ENCODE data around the gene CLHC1. TPM values are rescaled to one million over a fixed set of nuclear protein-coding genes. Genes with fewer than 3 reads are reported as not detected.
"Not testable (repeated sequence)": the region's sequence is repeated elsewhere in the genome, so short reads cannot be mapped to it uniquely, and the experiment has no call there.

Gene CLHC1
- total RNA-seq, 1 experiment from 2014 or later, result 11.3 TPM

GRCh38 chr2:55242617-55243016, 10.5 kb upstream of the CLHC1 start:
- H3K27me3 ChIP-seq, result no peaks in the 10 kb centered on the region
- no peaks in the 10 kb centered on the region for H3K4me1 ChIP-seq
- H3K9me3 ChIP-seq (replicated peaks), result no peaks in the 10 kb centered on the region
- DNase-seq, result no peak
- H3K27ac ChIP-seq, result no peak overlapping the region
- H3K4me3 ChIP-seq, result no peak overlapping the region
- peaks cover 63% of the 10 kb centered on the region for H3K36me3 ChIP-seq

DNA sequence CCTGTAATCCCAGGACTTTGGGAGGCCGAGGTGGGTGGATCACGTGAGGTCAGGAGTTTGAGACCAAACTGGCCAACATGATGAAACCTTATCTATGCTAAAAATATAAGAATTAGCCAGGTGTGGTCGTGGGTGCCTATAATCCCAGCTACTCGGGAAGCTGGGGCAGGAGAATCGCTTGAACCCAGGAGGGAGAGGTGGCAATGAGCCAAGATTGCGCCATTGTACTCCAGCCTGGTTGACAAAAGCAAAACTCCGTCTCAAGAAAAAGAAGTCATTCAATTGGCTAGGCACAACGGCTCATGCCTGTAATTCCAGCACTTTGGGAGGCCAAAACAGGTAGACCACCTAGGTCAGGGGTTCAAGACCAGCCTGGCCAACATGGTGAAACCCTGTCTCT, 9.5 kb upstream of the CLHC1 start:
- not testable (repeated sequence) for H3K9me3 ChIP-seq (replicated peaks); DNase-seq; H3K27ac ChIP-seq; H3K4me3 ChIP-seq; H3K27me3 ChIP-seq; H3K4me1 ChIP-seq
- H3K36me3 ChIP-seq, result peaks cover 71% of the 10 kb centered on the region

DNA sequence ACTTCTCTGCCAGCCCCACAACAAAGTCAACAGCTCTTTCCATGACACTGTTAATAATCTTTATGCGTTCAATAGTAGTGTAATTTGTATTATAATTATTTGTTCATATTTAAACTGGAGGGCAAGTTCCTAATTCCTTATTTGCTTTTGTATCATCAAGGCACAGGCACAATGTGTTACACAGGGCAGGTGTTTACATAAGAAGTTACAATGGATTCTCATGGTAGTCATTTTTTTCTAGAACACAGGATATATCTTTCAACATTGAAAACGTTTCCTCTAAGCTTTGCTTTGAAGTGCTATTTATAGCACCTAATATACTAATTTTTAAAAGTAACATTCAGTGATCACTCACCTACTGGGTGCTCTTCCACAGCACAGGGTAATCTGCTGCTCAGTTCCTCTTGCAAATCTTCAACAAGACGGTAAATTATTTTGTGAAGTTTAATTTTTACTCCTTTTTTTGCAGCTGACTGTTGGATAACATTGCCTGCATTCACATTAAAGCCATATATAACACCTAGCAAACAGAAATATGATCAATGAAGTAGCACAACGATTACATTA, 7.6 kb upstream of the CLHC1 start:
- no peaks in the 10 kb centered on the region for H3K9me3 ChIP-seq (replicated peaks)
- DNase-seq, result no peak
- H3K27me3 ChIP-seq, result no peaks in the 10 kb centered on the region
- peaks cover 81% of the 10 kb centered on the region for H3K36me3 ChIP-seq
- H3K27ac ChIP-seq, result no peak overlapping the region
- H3K4me1 ChIP-seq, result no peaks in the 10 kb centered on the region
- H3K4me3 ChIP-seq, result no peak overlapping the region

- H3K4me1 ChIP-seq, result no peaks in the 10 kb centered on the region; the same call in 1 of the 2 replicates
- H3K4me3 ChIP-seq, result no peak overlapping the region
- H3K27ac ChIP-seq, result no peak overlapping the region
- H3K9me3 ChIP-seq (replicated peaks), result no peaks in the 10 kb centered on the region
- no peak for DNase-seq
- no peaks in the 10 kb centered on the region for H3K27me3 ChIP-seq
- H3K36me3 ChIP-seq, result peaks cover 74% of the 10 kb centered on the region
Measured at GRCh38 chr2:55236992-55237543, 5.0 kb upstream of the CLHC1 start.

GRCh38 chr2:55235724-55236538, 3.8 kb upstream of the CLHC1 start:
- Histone ChIP-seq H3K27me3 (no peaks in the 10 kb centered on the region), H3K9me3 (replicated peaks) (no peaks in the 10 kb centered on the region), H3K4me1 (no peaks in the 10 kb centered on the region; the same call in 1 of the 2 replicates), H3K27ac (no peak overlapping the region), H3K4me3 (no peak overlapping the region), H3K36me3 (peaks cover 69% of the 10 kb centered on the region)
- no peak for DNase-seq

- Histone ChIP-seq H3K27me3 (no peaks in the 10 kb centered on the region), H3K4me1 (no peaks in the 10 kb centered on the region; the same call in 1 of the 2 replicates), H3K9me3 (replicated peaks) (no peaks in the 10 kb centered on the region), H3K36me3 (peaks cover 53% of the 10 kb centered on the region), H3K4me3 (peak overlapping the region; percentile 76), H3K27ac (no peak overlapping the region)
- no peak for DNase-seq
Measured at GRCh38 chr2:55233658-55233940, 1.5 kb upstream of the CLHC1 start.

- peak overlapping the region; percentile 94 for H3K27ac ChIP-seq
- peaks cover 49% of the 10 kb centered on the region for H3K36me3 ChIP-seq
- no peaks in the 10 kb centered on the region for H3K9me3 ChIP-seq (replicated peaks)
- H3K27me3 ChIP-seq, result no peaks in the 10 kb centered on the region
- DNase-seq, result peak; percentile 33 to 46
- H3K4me3 ChIP-seq, result peak overlapping the region; percentile 76
- no peaks in the 10 kb centered on the region; the same call in 1 of the 2 replicates for H3K4me1 ChIP-seq
Measured at GRCh38 chr2:55232863-55233657, 967 bp upstream of the CLHC1 start.

- peak overlapping the region; percentile 94 for H3K27ac ChIP-seq
- no peaks in the 10 kb centered on the region for H3K27me3 ChIP-seq
- DNase-seq, result no peak
- peak overlapping the region; percentile 76 for H3K4me3 ChIP-seq
- H3K36me3 ChIP-seq, result peaks cover 37% of the 10 kb centered on the region
- H3K9me3 ChIP-seq (replicated peaks), result no peaks in the 10 kb centered on the region
- no peaks in the 10 kb centered on the region; the same call in 1 of the 2 replicates for H3K4me1 ChIP-seq
Measured at GRCh38 chr2:55231546-55232083, 478 bp downstream of the CLHC1 start.

DNA sequence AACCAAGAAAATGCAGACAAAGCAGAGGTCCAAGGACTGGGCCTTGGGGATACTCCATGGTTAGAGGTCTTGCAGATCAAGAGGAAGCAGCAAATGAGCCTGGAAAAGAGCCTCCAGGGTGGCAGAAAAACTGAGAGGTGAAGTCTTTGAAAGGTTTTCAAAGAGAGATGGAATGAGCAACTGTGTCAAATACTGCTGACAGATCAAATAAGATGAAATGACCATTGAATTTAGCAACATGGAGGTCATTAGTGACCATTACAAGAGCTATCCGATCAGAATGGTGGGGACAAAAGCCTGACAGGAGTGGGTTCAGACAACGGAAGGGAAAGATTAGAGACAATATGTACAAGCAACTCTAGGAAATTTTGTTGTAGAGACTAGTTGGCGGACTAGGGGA, 1.5 kb downstream of the CLHC1 start:
- Histone ChIP-seq H3K36me3 (peaks cover 30% of the 10 kb centered on the region), H3K27me3 (no peaks in the 10 kb centered on the region), H3K4me3 (no peak overlapping the region), H3K4me1 (no peaks in the 10 kb centered on the region; the same call in 1 of the 2 replicates), H3K27ac (no peak overlapping the region), H3K9me3 (replicated peaks) (no peaks in the 10 kb centered on the region)
- no peak for DNase-seq

DNA sequence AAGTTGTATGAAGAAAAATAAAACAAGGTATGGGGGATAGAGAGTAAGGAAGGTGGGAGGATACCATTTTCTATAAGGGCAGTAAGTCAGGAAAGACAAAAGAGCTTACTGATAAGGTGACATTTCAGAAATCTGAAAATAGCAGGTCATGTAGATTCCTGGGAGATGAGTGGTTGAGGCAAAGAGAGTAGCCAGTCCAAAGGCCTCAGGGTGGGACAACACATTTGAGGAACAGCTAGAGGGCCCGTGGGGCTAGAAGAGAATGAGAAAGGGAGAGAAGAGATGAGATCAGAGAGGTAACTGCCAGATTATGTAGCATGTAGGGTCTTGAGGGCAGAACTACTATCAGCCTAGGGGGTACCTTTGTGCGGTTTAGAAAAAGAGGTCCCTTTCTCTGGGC, 2.9 kb downstream of the CLHC1 start:
- no peak for DNase-seq
- Histone ChIP-seq H3K27ac (no peak overlapping the region), H3K4me3 (no peak overlapping the region), H3K4me1 (no peaks in the 10 kb centered on the region; the same call in 1 of the 2 replicates), H3K36me3 (peaks cover 17% of the 10 kb centered on the region), H3K9me3 (replicated peaks) (no peaks in the 10 kb centered on the region), H3K27me3 (no peaks in the 10 kb centered on the region)

DNA sequence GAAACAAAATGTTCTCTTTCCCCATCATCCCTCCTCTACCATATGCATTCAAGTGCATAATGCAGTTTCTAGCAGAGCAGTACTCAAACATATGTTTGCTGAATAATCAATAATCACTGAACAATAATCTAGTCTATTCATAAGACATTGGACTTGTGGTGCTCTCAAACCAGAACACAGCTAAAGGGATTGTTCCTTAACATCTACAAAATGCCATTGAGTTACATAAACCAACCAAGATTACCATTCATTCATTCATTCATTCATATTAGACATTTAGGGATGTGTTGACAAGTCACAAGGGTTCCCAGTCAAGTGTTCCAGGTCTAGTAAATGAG, 3.9 kb downstream of the CLHC1 start:
- Histone ChIP-seq H3K4me3 (no peak overlapping the region), H3K27me3 (no peaks in the 10 kb centered on the region), H3K4me1 (no peaks in the 10 kb centered on the region), H3K36me3 (peaks cover 7% of the 10 kb centered on the region), H3K27ac (no peak overlapping the region), H3K9me3 (replicated peaks) (no peaks in the 10 kb centered on the region)
- no peak for DNase-seq

DNA sequence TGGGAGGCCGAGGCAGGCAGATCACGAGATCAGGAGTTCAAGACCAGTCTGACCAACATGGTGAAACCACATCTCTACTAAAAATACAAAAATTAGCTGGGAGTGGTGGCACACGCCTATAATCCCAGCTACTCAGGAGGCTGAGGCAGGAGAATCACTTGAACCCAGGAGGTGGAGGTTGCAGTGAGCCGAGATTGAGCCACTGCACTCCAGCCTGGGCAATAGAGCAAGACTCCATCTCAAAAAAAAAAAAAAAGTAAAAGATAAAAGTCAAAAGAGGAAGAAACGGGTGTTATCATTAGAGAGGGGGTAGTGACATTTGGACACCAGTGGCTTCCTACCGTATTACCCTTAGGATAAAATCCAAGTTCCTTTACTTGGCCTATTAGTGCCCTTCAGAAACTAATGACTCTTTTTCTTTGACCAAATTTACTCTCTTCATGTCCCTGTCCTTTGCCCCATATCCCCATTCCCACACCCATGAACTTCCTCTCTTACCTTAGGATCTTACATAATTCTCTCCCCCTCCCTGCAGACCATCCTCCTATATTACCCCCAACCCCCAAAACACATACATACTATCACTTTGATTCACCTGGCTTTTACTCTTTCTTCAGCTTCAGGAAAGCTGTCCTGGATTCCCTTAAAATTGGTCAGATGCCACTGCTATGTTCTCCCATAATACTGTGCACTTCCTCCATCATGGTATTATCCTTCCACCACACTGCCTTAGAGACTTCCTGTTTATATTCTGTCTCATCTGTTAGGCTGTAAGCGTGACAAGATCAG, 4.5 kb downstream of the CLHC1 start:
- not testable (repeated sequence) for H3K27ac ChIP-seq; H3K4me1 ChIP-seq; H3K27me3 ChIP-seq; H3K36me3 ChIP-seq; H3K4me3 ChIP-seq; H3K9me3 ChIP-seq (replicated peaks); DNase-seq

- Histone ChIP-seq H3K27ac (no peak overlapping the region), H3K27me3 (no peaks in the 10 kb centered on the region), H3K4me3 (no peak overlapping the region), H3K4me1 (no peaks in the 10 kb centered on the region), H3K36me3 (peaks cover 4% of the 10 kb centered on the region; the same call in 1 of the 2 replicates), H3K9me3 (replicated peaks) (no peaks in the 10 kb centered on the region)
- no peak for DNase-seq
Measured at GRCh38 chr2:55225481-55226020, 6.5 kb downstream of the CLHC1 start.

GRCh38 chr2:55224761-55225261, 7.3 kb downstream of the CLHC1 start:
- Histone ChIP-seq H3K27ac (no peak overlapping the region), H3K9me3 (replicated peaks) (no peaks in the 10 kb centered on the region), H3K27me3 (no peaks in the 10 kb centered on the region), H3K4me3 (no peak overlapping the region), H3K36me3 (peaks cover 4% of the 10 kb centered on the region; the same call in 1 of the 2 replicates), H3K4me1 (no peaks in the 10 kb centered on the region)
- DNase-seq, result no peak
